ENCODE data around the gene C16orf78. TPM values are rescaled to one million over a fixed set of nuclear protein-coding genes. Genes with fewer than 3 reads are reported as not detected.

C16orf78 gene
- not detected for total RNA-seq

- intact Hi-C loops (cut with DNase I): no loop called here
- Histone ChIP-seq H3K27me3 (no peaks in the 10 kb centered on the region), H3K36me3 (no peaks in the 10 kb centered on the region), H3K9me3 (no peaks in the 10 kb centered on the region), H3K9ac (ENCODE audit: low read depth in 2 of 2, low read length in 2 of 2) (no peak within 1 kb of the TSS), H3K4me3 (no peak within 1 kb of the TSS), H3K4me1 (no peaks in the 10 kb centered on the region), H3K27ac (no peak within 1 kb of the TSS)
- TF ChIP-seq CTCF (IDR thresholded peaks at IDR 0.05): no peak
- DNase-seq: no peak
Measured at GRCh38 chr16:49373504-49373903, at the start of gene C16orf78. Gene C16orf78, plus strand, starts transcription at chr16:49373804. Its CDS starts 136 bp downstream, at chr16:49373940.

GRCh38 chr16:49324703-49325102 is 48.9 kb upstream of the C16orf78 start:
- Histone ChIP-seq H3K9ac (ENCODE audit: low read depth in 2 of 2, low read length in 2 of 2) (no peak overlapping the region), H3K4me3 (no peak overlapping the region), H3K27me3 (no peaks in the 10 kb centered on the region), H3K9me3 (no peaks in the 10 kb centered on the region), H3K36me3 (no peaks in the 10 kb centered on the region), H3K4me1 (no peaks in the 10 kb centered on the region), H3K27ac (no peak overlapping the region)
- intact Hi-C loops (cut with DNase I): no loop called here
- TF ChIP-seq CTCF (IDR thresholded peaks at IDR 0.05): no peak
- no peak for DNase-seq

- H3K27ac ChIP-seq: no peak overlapping the region
- no peak overlapping the region for H3K9ac ChIP-seq (ENCODE audit: low read depth in 2 of 2, low read length in 2 of 2)
- no peaks in the 10 kb centered on the region for H3K27me3 ChIP-seq
- no peak for DNase-seq
- intact Hi-C loops (cut with DNase I): no loop called here
- H3K4me1 ChIP-seq: no peaks in the 10 kb centered on the region
- no peak overlapping the region for H3K4me3 ChIP-seq
- H3K9me3 ChIP-seq: no peaks in the 10 kb centered on the region
- no peak for TF ChIP-seq CTCF (IDR thresholded peaks at IDR 0.05)
- no peaks in the 10 kb centered on the region for H3K36me3 ChIP-seq
Measured at GRCh38 chr16:49327466-49327865, 46.1 kb upstream of the C16orf78 start.

- TF ChIP-seq CTCF (IDR thresholded peaks at IDR 0.05): no peak
Measured at GRCh38 chr16:49328325-49328724, 45.3 kb upstream of the C16orf78 start.

GRCh38 chr16:49330562-49331201 is 42.9 kb upstream of the C16orf78 start:
- Histone ChIP-seq H3K9me3 (no peaks in the 10 kb centered on the region), H3K9ac (ENCODE audit: low read depth in 2 of 2, low read length in 2 of 2) (no peak overlapping the region), H3K4me1 (no peaks in the 10 kb centered on the region), H3K4me3 (no peak overlapping the region), H3K27me3 (no peaks in the 10 kb centered on the region), H3K27ac (no peak overlapping the region), H3K36me3 (no peaks in the 10 kb centered on the region)
- DNase-seq: no peak
- intact Hi-C loops (cut with DNase I): no loop called here
- no peak for TF ChIP-seq CTCF (IDR thresholded peaks at IDR 0.05)

More at GRCh38 chr16:49328325-49328724, 45.3 kb upstream of the C16orf78 start:
- H3K4me3 ChIP-seq: no peak overlapping the region
- no peak overlapping the region for H3K9ac ChIP-seq (ENCODE audit: low read depth in 2 of 2, low read length in 2 of 2)
- H3K9me3 ChIP-seq: no peaks in the 10 kb centered on the region
- no peaks in the 10 kb centered on the region for H3K27me3 ChIP-seq
- no peak overlapping the region for H3K27ac ChIP-seq
- DNase-seq: no peak
- no peaks in the 10 kb centered on the region for H3K36me3 ChIP-seq
- intact Hi-C loops (cut with DNase I): no loop called here
- no peaks in the 10 kb centered on the region for H3K4me1 ChIP-seq

Measured in colonic mucosa (tissue), 4 donors.